Muscle of arm (tissue), 12 donors: Measurements from ENCODE around the gene QKI. TPM values are rescaled to one million over a fixed set of nuclear protein-coding genes. Genes with fewer than 3 reads are reported as not detected.
A peak's percentile ranks its signal among the peaks of the same experiment; 100 is the strongest.
"Not testable (repeated sequence)": the region's sequence is repeated elsewhere in the genome, so short reads cannot be mapped to it uniquely, and the experiment has no call there.

ENCODE experiments used
- DNase-seq: peaks from one replicate; pipeline ENCODE4 v3.0.0-alpha.2; 2013
- polyA plus RNA-seq, 12 donors: library from polyadenylated mRNA; unstranded; fragments of 120-200 nt; gene quantifications; one replicate each; pipeline ENCODE4 v1.2.1, GENCODE V29; 2013; ENCODE audit not compliant: insufficient read length in 12 of 12

Gene QKI
- polyA plus RNA-seq, 12 donors, result 139 to 291 (median 250) TPM

GRCh38 chr6:163476946-163477345, 62.4 kb downstream of the QKI start:
- DNase-seq, result not testable (repeated sequence)

- no peak for DNase-seq
Observed at GRCh38 chr6:163483107-163483506, 68.6 kb downstream of the QKI start.

GRCh38 chr6:163485388-163485851, 70.9 kb downstream of the QKI start:
- no peak for DNase-seq

- no peak for DNase-seq
Observed at GRCh38 chr6:163486821-163487220, 72.3 kb downstream of the QKI start.

GRCh38 chr6:163487606-163488005, 73.1 kb downstream of the QKI start:
- no peak for DNase-seq

GRCh38 chr6:163489584-163489983, 75.1 kb downstream of the QKI start:
- DNase-seq, result no peak

GRCh38 chr6:163490826-163491577, 76.5 kb downstream of the QKI start:
- peak; percentile 22 for DNase-seq

- DNase-seq, result no peak
Observed at GRCh38 chr6:163491737-163492300, 77.3 kb downstream of the QKI start.

- DNase-seq, result no peak
Observed at GRCh38 chr6:163494279-163494727, 79.8 kb downstream of the QKI start.

GRCh38 chr6:163496205-163496604, 81.7 kb downstream of the QKI start:
- DNase-seq, result no peak

- no peak for DNase-seq
Observed at GRCh38 chr6:163500105-163500504, 85.6 kb downstream of the QKI start.

- no peak for DNase-seq
Observed at GRCh38 chr6:163501026-163501425, 86.5 kb downstream of the QKI start.

- no peak for DNase-seq
Observed at GRCh38 chr6:163501439-163501838, 86.9 kb downstream of the QKI start.

GRCh38 chr6:163504984-163505640, 90.6 kb downstream of the QKI start:
- no peak for DNase-seq

- DNase-seq, result no peak
Observed at GRCh38 chr6:163507965-163508364, 93.4 kb downstream of the QKI start.

GRCh38 chr6:163513003-163513402, 98.5 kb downstream of the QKI start:
- no peak for DNase-seq

- no peak for DNase-seq
Observed at GRCh38 chr6:163513570-163514166, 99.2 kb downstream of the QKI start.

- no peak for DNase-seq
Observed at GRCh38 chr6:163516908-163517307, 102.4 kb downstream of the QKI start.

- no peak for DNase-seq
Observed at GRCh38 chr6:163520956-163521355, 106.4 kb downstream of the QKI start.

- no peak for DNase-seq
Observed at GRCh38 chr6:163522033-163522432, 107.5 kb downstream of the QKI start.

GRCh38 chr6:163525926-163526325, 111.4 kb downstream of the QKI start:
- no peak for DNase-seq

- DNase-seq, result no peak
Observed at GRCh38 chr6:163526346-163526745, 111.8 kb downstream of the QKI start.

- no peak for DNase-seq
Observed at GRCh38 chr6:163527291-163527690, 112.8 kb downstream of the QKI start.
